B cell (primary cell): ENCODE data around the gene ALDH1A1. TPM values are rescaled to one million over a fixed set of nuclear protein-coding genes. Genes with fewer than 3 reads are reported as not detected.

Experiments used
- ATAC-seq: fragments of 200-7000 bp; cut with Tn5 transposase; one replicate; pipeline ENCODE4 v1.10.0; 2021; ENCODE audit warnings: low read depth, mild to moderate bottlenecking, moderate number of reproducible peaks, moderate library complexity
- CTCF ChIA-PET: fragments of 350-600 bp; sonication (Branson Sonifier 250); formaldehyde crosslinking; loops from one replicate; lab custom pipeline; 2021; ENCODE audit warnings: antibody characterized with exemption, inconsistent platforms; lab: Charles Lee
- POLR2A ChIA-PET: fragments of 350-600 bp; sonication (Branson Sonifier 250); formaldehyde crosslinking; loops from one replicate; lab custom pipeline; 2021; ENCODE audit warnings: antibody characterized with exemption; lab: Charles Lee
- DNase-seq: peaks from one replicate; pipeline ENCODE4 v3.0.0; 2013
- H2AFZ ChIP-seq: 2 replicates; pipeline ENCODE4 v1.6.1; 2012; ENCODE audit warnings: mild to moderate bottlenecking, low read depth, low read length; ENCODE audit not compliant: insufficient read depth, poor library complexity, severe bottlenecking
- H3K27ac ChIP-seq, 2 donors: 1 replicate in 1 of 2; 2 replicates in 1 of 2; pipeline ENCODE4 v1.5.1; 2012 to 2013; ENCODE audit warnings: low read length in 2 of 2, mild to moderate bottlenecking in 2 of 2, moderate library complexity in 1 of 2
- H3K27me3 ChIP-seq, 4 experiments: fragments of 200-600 bp in 1 of 4; sonication (generic) in 1 of 4; replicated peaks in 1 of 4; 1 replicate in 2 of 4; 2 replicates in 2 of 4; pipeline versions ENCODE4 v1.6.1 to v1.7.0; 2013 to 2016; ENCODE audit warnings: low read length in 3 of 4, mild to moderate bottlenecking in 2 of 4, mixed read lengths in 1 of 4, moderate library complexity in 1 of 4; ENCODE audit not compliant: insufficient read depth in 4 of 4, control insufficient read depth in 3 of 4; ENCODE audit errors: control extremely low read depth in 1 of 4
- H3K36me3 ChIP-seq, 2 experiments: replicated peaks in 1 of 2; 1 replicate in 1 of 2; 2 replicates in 1 of 2; pipeline versions ENCODE4 v1.6.1 to v1.7.1; 2013; ENCODE audit warnings: low read length in 1 of 2; ENCODE audit not compliant: insufficient read depth in 2 of 2, control insufficient read depth in 1 of 2; ENCODE audit errors: control extremely low read depth in 1 of 2, extremely low read depth in 1 of 2
- H3K4me1 ChIP-seq, 2 donors: fragments of 200-600 bp in 1 of 2; sonication (generic) in 1 of 2; 1 replicate in 1 of 2; 2 replicates in 1 of 2; pipeline versions ENCODE4 v1.5.1 to v1.6.1; 2013 to 2017; ENCODE audit warnings: low read length in 2 of 2; ENCODE audit not compliant: control insufficient read depth in 2 of 2, insufficient read depth in 2 of 2
- H3K4me2 ChIP-seq: replicated peaks from 2 replicates; pipeline ENCODE3; 2012; ENCODE audit warnings: mild to moderate bottlenecking, low read depth, low read length; ENCODE audit not compliant: poor library complexity, severe bottlenecking
- H3K4me3 ChIP-seq, 5 experiments: fragments of 200-600 bp in 1 of 5; sonication (generic) in 1 of 5; 1 replicate in 3 of 5; 2 replicates in 2 of 5; pipeline versions ENCODE4 v1.5.1 to v1.7.0; 2011 to 2016; ENCODE audit warnings: low read length in 4 of 5, mild to moderate bottlenecking in 4 of 5, low read depth in 2 of 5, control low read depth in 1 of 5, moderate library complexity in 1 of 5; ENCODE audit not compliant: insufficient read depth in 1 of 5; ENCODE audit errors: control extremely low read depth in 1 of 5, extremely low read depth in 1 of 5
- H3K79me2 ChIP-seq: fragments of 200-600 bp; sonication (generic); one replicate; pipeline ENCODE4 v1.6.0; 2016; ENCODE audit warnings: low read length; ENCODE audit not compliant: control insufficient read depth, insufficient read depth
- H3K9ac ChIP-seq: fragments of 200-600 bp; sonication (generic); 2 replicates; pipeline ENCODE4 v1.6.1; 2017; ENCODE audit warnings: mild to moderate bottlenecking, low read length, moderate library complexity
- H3K9me3 ChIP-seq, 3 donors: one replicate each; pipeline versions ENCODE4 v1.6.1 to v1.7.1; 2013; ENCODE audit warnings: low read length in 2 of 3; ENCODE audit not compliant: control insufficient read depth in 2 of 3, insufficient read depth in 1 of 3; ENCODE audit errors: control extremely low read depth in 1 of 3
- H4K20me1 ChIP-seq: 2 replicates; pipeline ENCODE4 v1.6.0; 2012; ENCODE audit warnings: mild to moderate bottlenecking, low read length; ENCODE audit not compliant: insufficient read depth, control insufficient read depth, poor library complexity, severe bottlenecking
- H3K27ac Mint-ChIP-seq: one replicate; pipeline ENCODE4 v1.8.0; 2021; ENCODE audit warnings: mixed read lengths
- H3K27me3 Mint-ChIP-seq: one replicate; pipeline ENCODE4 v1.8.0; 2021; ENCODE audit warnings: mixed read lengths
- H3K4me1 Mint-ChIP-seq: one replicate; pipeline ENCODE4 v1.8.0; 2021; ENCODE audit warnings: mixed read lengths
- H3K4me3 Mint-ChIP-seq: one replicate; pipeline ENCODE4 v1.8.0; 2021; ENCODE audit warnings: mixed read lengths
- H3K9me3 Mint-ChIP-seq: one replicate; pipeline ENCODE4 v1.8.0; 2022; ENCODE audit warnings: mixed read lengths; ENCODE audit not compliant: insufficient read depth
- EZH2 ChIP-seq: IDR thresholded peaks from 2 replicates; pipeline ENCODE4 v1.6.1; 2012; ENCODE audit warnings: borderline replicate concordance, low read depth, mild to moderate bottlenecking, moderate library complexity, low read length; ENCODE audit not compliant: insufficient read depth, poor library complexity, severe bottlenecking
- WGBS: methylation state at CpG from one replicate; pipeline ENCODE4 v1.1.5; 2013; ENCODE audit warnings: missing lambda C conversion rate; ENCODE audit not compliant: insufficient coverage; 5-methylcytosine and 5-hydroxymethylcytosine counted together
- intact Hi-C: fragments of 100-400 bp; cut with micrococcal nuclease; formaldehyde crosslinking; loops from one replicate; pipeline ENCODE4 v1.10.0; 2022
- polyA plus RNA-seq: library from polyadenylated mRNA; depleted of rRNA; stranded (reverse); fragments of >200 nt; gene quantifications from 2 replicates; pipeline ENCODE4 v1.2.3, GENCODE V29; 2012
- total RNA-seq, 2 donors: library from RNA; stranded (reverse); fragments of 120-200 nt in 1 of 2; gene quantifications; 1 replicate in 1 of 2; 2 replicates in 1 of 2; pipeline versions ENCODE4 v1.2.3 to v1.2.4, GENCODE V29; 2013 to 2022
- TF ChIP-seq, protein P1 (sequence below): fragments of 200-600 bp; IDR thresholded peaks from one replicate; pipeline ENCODE4 v1.8.0; 2022; ENCODE audit warnings: antibody characterized with exemption, mild to moderate bottlenecking

Gene ALDH1A1
- total and polyA plus RNA-seq, 2 donors (not counting 1 experiment from before 2014, with no cell fraction given): 0.43 TPM; not detected in 1

- intact Hi-C loops: no loop called here
- TF ChIP-seq, protein P1, sequence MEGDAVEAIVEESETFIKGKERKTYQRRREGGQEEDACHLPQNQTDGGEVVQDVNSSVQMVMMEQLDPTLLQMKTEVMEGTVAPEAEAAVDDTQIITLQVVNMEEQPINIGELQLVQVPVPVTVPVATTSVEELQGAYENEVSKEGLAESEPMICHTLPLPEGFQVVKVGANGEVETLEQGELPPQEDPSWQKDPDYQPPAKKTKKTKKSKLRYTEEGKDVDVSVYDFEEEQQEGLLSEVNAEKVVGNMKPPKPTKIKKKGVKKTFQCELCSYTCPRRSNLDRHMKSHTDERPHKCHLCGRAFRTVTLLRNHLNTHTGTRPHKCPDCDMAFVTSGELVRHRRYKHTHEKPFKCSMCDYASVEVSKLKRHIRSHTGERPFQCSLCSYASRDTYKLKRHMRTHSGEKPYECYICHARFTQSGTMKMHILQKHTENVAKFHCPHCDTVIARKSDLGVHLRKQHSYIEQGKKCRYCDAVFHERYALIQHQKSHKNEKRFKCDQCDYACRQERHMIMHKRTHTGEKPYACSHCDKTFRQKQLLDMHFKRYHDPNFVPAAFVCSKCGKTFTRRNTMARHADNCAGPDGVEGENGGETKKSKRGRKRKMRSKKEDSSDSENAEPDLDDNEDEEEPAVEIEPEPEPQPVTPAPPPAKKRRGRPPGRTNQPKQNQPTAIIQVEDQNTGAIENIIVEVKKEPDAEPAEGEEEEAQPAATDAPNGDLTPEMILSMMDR: no peak
- no peak for TF ChIP-seq EZH2
- ChIA-PET POLR2A (no interaction called here), CTCF (no interaction called here)
- no peak overlapping the region for H3K4me2 ChIP-seq
- no peaks in the 10 kb centered on the region for H3K9me3 ChIP-seq
- H3K27me3 ChIP-seq: no peaks in the 10 kb centered on the region
- H3K79me2 ChIP-seq: no peaks in the 10 kb centered on the region
- DNase-seq (no peak), ATAC-seq (no peak)
- no peak overlapping the region for H2AFZ ChIP-seq
- H3K4me1 ChIP-seq: no peaks in the 10 kb centered on the region
- H3K27ac ChIP-seq: no peak overlapping the region
- Mint-ChIP-seq H3K9me3 (no peaks in the 10 kb centered on the region), H3K4me3 (no peak overlapping the region), H3K27me3 (no peaks in the 10 kb centered on the region), H3K27ac (no peak overlapping the region), H3K4me1 (peaks cover 5% of the 10 kb centered on the region)
- H3K4me3 ChIP-seq: no peak overlapping the region
- 80% methylated on average over 1 of the region's 5 CpGs for WGBS
- H3K9ac ChIP-seq: no peak overlapping the region
- no peaks in the 10 kb centered on the region for H3K36me3 ChIP-seq
- H4K20me1 ChIP-seq: no peaks in the 10 kb centered on the region
These were observed 42.5 kb upstream of the ALDH1A1 start for GRCh38 chr9:72995131-72996024.

DNA sequence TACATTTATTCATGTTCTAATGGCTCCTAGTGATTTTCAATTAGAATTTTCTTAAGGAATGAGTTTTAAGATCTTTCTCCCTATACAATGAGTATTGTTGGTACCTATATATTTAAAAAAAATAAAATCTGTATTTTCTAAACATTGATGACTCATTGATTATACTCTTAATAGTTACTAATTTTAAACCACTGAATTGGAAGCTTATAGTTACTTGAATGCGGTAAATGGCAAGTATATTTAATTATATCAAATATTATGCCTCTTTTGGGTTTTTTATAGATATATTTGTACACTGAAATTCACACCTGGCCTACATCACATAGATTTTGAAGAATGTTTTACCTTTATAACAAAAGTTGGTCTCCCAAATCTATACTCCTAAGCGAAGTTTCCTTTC, 38.9 kb upstream of the ALDH1A1 start:
- Histone ChIP-seq H3K9ac (no peak overlapping the region), H3K36me3 (no peaks in the 10 kb centered on the region), H3K27ac (no peak overlapping the region), H3K27me3 (no peaks in the 10 kb centered on the region), H3K4me1 (no peaks in the 10 kb centered on the region), H3K4me2 (no peak overlapping the region), H2AFZ (no peak overlapping the region), H3K4me3 (no peak overlapping the region), H4K20me1 (no peaks in the 10 kb centered on the region), H3K79me2 (no peaks in the 10 kb centered on the region), H3K9me3 (no peaks in the 10 kb centered on the region)
- Mint-ChIP-seq H3K27me3 (no peaks in the 10 kb centered on the region), H3K9me3 (no peaks in the 10 kb centered on the region), H3K27ac (no peak overlapping the region), H3K4me1 (no peaks in the 10 kb centered on the region), H3K4me3 (no peak overlapping the region)
- no CpG with 5 or more reads among the region's 2 CpGs for WGBS
- ATAC-seq (no peak), DNase-seq (no peak)
- ChIA-PET POLR2A (no interaction called here), CTCF (no interaction called here)
- intact Hi-C loops: no loop called here
- no peak for TF ChIP-seq EZH2
- TF ChIP-seq, protein P1: no peak
